Measurements from ENCODE around the gene EPHB1. TPM values are rescaled to one million over a fixed set of nuclear protein-coding genes. Genes with fewer than 3 reads are reported as not detected.

The EPHB1 gene
- total RNA-seq, 1 experiment from 2014 or later = 2.8 TPM

- no peak for TF ChIP-seq CTCF (conservative IDR thresholded peaks at IDR 0.05)
- Histone ChIP-seq H3K23ac (ENCODE audit: insufficient read length, low read depth, low read length) (no peak overlapping the region), H4K5ac (ENCODE audit: insufficient read length, low read depth, low read length) (no peak overlapping the region), H4K91ac (ENCODE audit: insufficient read length, low read depth, low read length) (no peak overlapping the region), H3K79me2 (ENCODE audit: insufficient read depth, low read length) (no peaks in the 10 kb centered on the region), H4K8ac (replicated peaks; ENCODE audit: insufficient read length, low read depth, low read length) (no peak overlapping the region), H2BK5ac (ENCODE audit: insufficient read length, low read length) (no peak overlapping the region), H2AK5ac (ENCODE audit: insufficient read length, low read length) (no peak overlapping the region), H3K27ac (ENCODE audit: insufficient read length, low read depth, low read length) (no peak overlapping the region), H3K18ac (ENCODE audit: insufficient read length, low read depth, low read length) (no peak overlapping the region), H3K56ac (ENCODE audit: insufficient read length, low read depth, low read length) (no peak overlapping the region), H2BK20ac (ENCODE audit: low read depth, low read length, poor library complexity, severe bottlenecking) (no peak overlapping the region), H3K4me2 (ENCODE audit: insufficient read depth, insufficient read length, low read length) (no peak overlapping the region), H4K20me1 (ENCODE audit: control insufficient read depth, insufficient read depth, insufficient read length) (no peaks in the 10 kb centered on the region), H3K4me1 (ENCODE audit: insufficient read depth, low read length) (no peaks in the 10 kb centered on the region), H3K14ac (ENCODE audit: insufficient read depth, low read length) (no peak overlapping the region), H3K27me3 (ENCODE audit: insufficient read depth, low read length) (no peaks in the 10 kb centered on the region), H2BK120ac (ENCODE audit: low read depth, low read length, poor library complexity, severe bottlenecking) (no peak overlapping the region), H2BK12ac (ENCODE audit: insufficient read length, low read depth, low read length) (no peak overlapping the region), H3T11ph (ENCODE audit: low read length) (no peak overlapping the region), H3K4ac (ENCODE audit: low read depth, low read length) (no peak overlapping the region), H3K79me1 (ENCODE audit: insufficient read depth, low read depth, low read length, poor library complexity, severe bottlenecking) (no peaks in the 10 kb centered on the region), H2BK15ac (ENCODE audit: low read depth, low read length) (no peak overlapping the region), H3K9me3 (ENCODE audit: control insufficient read depth, low read depth, low read length) (no peaks in the 10 kb centered on the region), H3K9ac (ENCODE audit: extremely low read depth, insufficient read length, low read length) (no peak overlapping the region), H2AFZ (ENCODE audit: low read length) (no peak overlapping the region), H3K23me2 (ENCODE audit: insufficient read length, low read depth, low read length, poor library complexity, severe bottlenecking) (no peaks in the 10 kb centered on the region)
- no peak for DNase-seq
- Mint-ChIP-seq H3K27ac (no peak overlapping the region), H3K4me3 (no peak overlapping the region), H3K9me3 (peaks cover 0 to 2% of the 10 kb centered on the region in 2 experiments; a peak in 1 of 5 replicates), H3K4me1 (peaks cover 7 to 18% of the 10 kb centered on the region in 2 experiments), H3K36me3 (ENCODE audit: insufficient read depth in 1 of 3, low read depth in 3 of 3) (peaks cover 0 to 3% (median 0%) of the 10 kb centered on the region in 3 experiments; a peak in 1 of 7 replicates), H3K27me3 (ENCODE audit: low read depth) (peaks cover 2% of the 10 kb centered on the region; the same call in 1 of the 2 replicates)
- no CpG with 5 or more reads among the region's 2 CpGs for WGBS (ENCODE audit: extremely low coverage, insufficient read length, low lambda C conversion rate)
These were observed 177.9 kb downstream of the EPHB1 start for GRCh38 chr3:134972836-134973455.

Measured in H9 (cell line).